Vagina (tissue), 2 donors: ENCODE measurements around the gene SECTM1.

Experiments
- CTCF ChIP-seq, 3 experiments: fragments of 450-650 bp in 2 of 3; fragments of 200-600 bp in 1 of 3; sonication (generic) in 1 of 3; IDR thresholded peaks; one replicate each; pipeline ENCODE4 v1.5.1; 2017 to 2019; ENCODE audit warnings: antibody characterized with exemption in 3 of 3, mild to moderate bottlenecking in 2 of 3, moderate library complexity in 2 of 3
- POLR2A ChIP-seq, 2 donors: fragments of 450-650 bp; IDR thresholded peaks; one replicate each; pipeline ENCODE4 v1.6.1; 2017; ENCODE audit warnings: antibody characterized with exemption in 2 of 2, mild to moderate bottlenecking in 2 of 2, moderate library complexity in 2 of 2
- POLR2AphosphoS5 ChIP-seq, 2 donors: sonication (generic); formaldehyde crosslinking; IDR thresholded peaks; one replicate each; pipeline ENCODE4 v1.9.0; 2017; ENCODE audit warnings: antibody characterized with exemption in 2 of 2, mild to moderate bottlenecking in 2 of 2, low read depth in 1 of 2; ENCODE audit not compliant: insufficient read depth in 1 of 2

DNA sequence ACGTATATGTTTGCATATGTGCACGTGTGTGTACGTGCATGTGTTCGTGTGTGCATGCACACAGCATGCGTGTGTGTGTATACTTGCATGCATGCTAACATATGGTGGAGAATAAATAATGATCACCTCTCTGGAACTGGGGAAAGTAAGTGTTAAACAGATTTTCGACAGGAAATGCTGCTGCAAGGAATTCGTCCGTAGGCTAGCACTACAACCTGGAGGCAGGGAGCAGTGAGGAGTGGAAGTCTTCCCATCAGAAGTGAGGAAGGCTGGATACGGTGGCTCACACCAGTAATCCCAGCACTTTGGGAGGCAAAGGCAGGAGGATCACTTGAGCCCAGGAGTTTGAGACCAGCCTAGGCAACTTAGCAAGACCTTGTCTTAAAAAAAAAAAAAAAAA, 55.3 kb downstream of the SECTM1 start:
- TF ChIP-seq CTCF (IDR thresholded peaks at IDR 0.05) (no peak), POLR2AphosphoS5 (IDR thresholded peaks at IDR 0.05; ENCODE audit: insufficient read depth in 1 of 2, low read depth in 1 of 2) (no peak), POLR2A (IDR thresholded peaks at IDR 0.05) (no peak)
